GM12878 (cell line): ENCODE measurements around the gene C1orf21. TPM values are rescaled to one million over a fixed set of nuclear protein-coding genes. Genes with fewer than 3 reads are reported as not detected.
A peak's percentile ranks its signal among the peaks of the same experiment; 100 is the strongest.

Source experiments
- ATAC-seq: fragments of 200-7000 bp; cut with Tn5 transposase; 3 replicates; pipeline ENCODE4 v1.9.1; 2020; ENCODE audit warnings: mild to moderate bottlenecking, moderate library complexity
- BruUV-seq: library from RNA; stranded (reverse); fragments of 400-500 nt; replicated peaks from 2 replicates; lab custom pipeline; 2021; lab: Mats Ljungman, UMichigan
- CTCF ChIA-PET: fragments of 300-600 bp; sonication (Branson Sonifier 250); formaldehyde crosslinking; extraction: SDS; loops from one replicate; lab custom pipeline; 2021; ENCODE audit warnings: inconsistent platforms; lab: Yijun Ruan, JAX
- POLR2A ChIA-PET: fragments of 350-600 bp; formaldehyde crosslinking; extraction: SDS; loops from one replicate; lab custom pipeline; 2021; ENCODE audit warnings: inconsistent platforms; lab: Charles Lee
- RAD21 ChIA-PET: fragments of 300-600 bp; sonication (Branson Sonifier 250); formaldehyde crosslinking; loops from one replicate; lab custom pipeline; 2023; ENCODE audit warnings: antibody characterized with exemption; ENCODE audit not compliant: unreplicated experiment; lab: Charles Lee
- SMC1A ChIA-PET: fragments of 300-600 bp; sonication (Branson Sonifier 250); formaldehyde crosslinking; loops from one replicate; lab custom pipeline; 2023; ENCODE audit not compliant: unreplicated experiment, uncharacterized antibody; lab: Charles Lee
- DNase-seq: peaks from one replicate; pipeline ENCODE4 v3.0.0-alpha.2; 2011; ENCODE audit warnings: low read depth, low spot score
- FAIRE-seq: peaks from 3 replicates; lab custom pipeline; 2011; peaks lifted over from hg19 to GRCh38; lab: Jason Lieb, UNC
- H2AFZ ChIP-seq: 2 replicates; pipeline ENCODE4 v1.6.0; 2011; ENCODE audit warnings: low read depth, low read length, control low read depth; ENCODE audit not compliant: control insufficient read depth
- H3K27ac ChIP-seq: 2 replicates; pipeline ENCODE4 v1.5.1; 2011; ENCODE audit warnings: control low read depth; ENCODE audit not compliant: control insufficient read depth, insufficient read depth
- H3K27me3 ChIP-seq, 2 experiments: replicated peaks in 1 of 2; 2 replicates each; pipeline versions ENCODE4 v1.6.0 to v1.6.1; 2011; ENCODE audit warnings: low read length in 1 of 2; ENCODE audit not compliant: control insufficient read depth in 2 of 2, insufficient read depth in 2 of 2
- H3K36me3 ChIP-seq, 2 experiments: 2 replicates each; pipeline ENCODE4 v1.5.1; 2011; ENCODE audit warnings: low read length in 1 of 2; ENCODE audit not compliant: control insufficient read depth in 2 of 2, insufficient read depth in 2 of 2
- H3K4me1 ChIP-seq: 2 replicates; pipeline ENCODE4 v1.6.1; 2011; ENCODE audit warnings: mild to moderate bottlenecking, low read length, moderate library complexity, mixed read lengths; ENCODE audit not compliant: control insufficient read depth, insufficient read depth
- H3K4me2 ChIP-seq: 2 replicates; pipeline ENCODE4 v1.6.0; 2011; ENCODE audit warnings: control low read depth; ENCODE audit not compliant: control insufficient read depth, insufficient read depth
- H3K4me3 ChIP-seq: fragments of 200-600 bp; sonication (generic); 2 replicates; pipeline ENCODE4 v1.5.1; 2016
- H3K79me2 ChIP-seq: 2 replicates; pipeline ENCODE4 v1.6.0; 2011; ENCODE audit warnings: low read length; ENCODE audit not compliant: control insufficient read depth, insufficient read depth
- H3K9ac ChIP-seq: 2 replicates; pipeline ENCODE4 v1.8.0; 2011; ENCODE audit warnings: low read length, control low read depth, mixed read lengths; ENCODE audit not compliant: control insufficient read depth, insufficient read depth
- H3K9me3 ChIP-seq: replicated peaks from 3 replicates; pipeline ENCODE4 v1.5.1; 2011; ENCODE audit warnings: mild to moderate bottlenecking, low read length; ENCODE audit not compliant: control insufficient read depth, insufficient read depth
- H4K20me1 ChIP-seq: 2 replicates; pipeline ENCODE4 v1.6.0; 2011; ENCODE audit not compliant: control insufficient read depth, insufficient read depth
- CREB1 ChIP-seq: IDR thresholded peaks from 2 replicates; pipeline ENCODE4 v1.6.1; 2012; ENCODE audit warnings: low read depth, mild to moderate bottlenecking, inconsistent platforms
- E4F1 ChIP-seq: fragments of 450-650 bp; IDR thresholded peaks from 2 replicates; pipeline ENCODE4 v1.6.1; 2018; ENCODE audit warnings: borderline replicate concordance, mild to moderate bottlenecking; ENCODE audit not compliant: partially characterized antibody
- EP300 ChIP-seq, 2 experiments: fragments of 150-350 bp in 1 of 2; IDR thresholded peaks; 2 replicates each; pipeline ENCODE4 v1.6.1; 2011 to 2012; ENCODE audit warnings: low read depth in 2 of 2, low read length in 2 of 2, borderline replicate concordance in 1 of 2, improper control_type of control experiment in 1 of 2, inconsistent platforms in 1 of 2; ENCODE audit not compliant: control insufficient read depth in 1 of 2
- JUND ChIP-seq: IDR thresholded peaks from 2 replicates; pipeline ENCODE4 v1.6.1; 2012; ENCODE audit warnings: low read depth, mild to moderate bottlenecking, low read length, improper control_type of control experiment, moderate library complexity
- NFYB ChIP-seq: IDR thresholded peaks from 2 replicates; pipeline ENCODE4 v1.6.1; 2011; ENCODE audit warnings: low read depth, mild to moderate bottlenecking, low read length, improper control_type of control experiment, moderate library complexity; ENCODE audit not compliant: insufficient read depth
- POLR2A ChIP-seq: IDR thresholded peaks from 2 replicates; pipeline ENCODE4 v1.6.1; 2011; ENCODE audit warnings: low read depth, mild to moderate bottlenecking, low read length
- RB1 ChIP-seq: fragments of 450-650 bp; formaldehyde crosslinking; IDR thresholded peaks from 2 replicates; pipeline ENCODE4 v1.6.1; 2017; ENCODE audit warnings: mild to moderate bottlenecking, borderline replicate concordance
- SMAD1 ChIP-seq: fragments of 450-650 bp; IDR thresholded peaks from 2 replicates; pipeline ENCODE4 v1.6.1; 2018; ENCODE audit warnings: mild to moderate bottlenecking, low read depth; ENCODE audit not compliant: partially characterized antibody
- STAT1 ChIP-seq: fragments of 450-650 bp; conservative IDR thresholded peaks from 2 replicates; pipeline ENCODE4 v1.6.1; 2014; ENCODE audit warnings: antibody characterized with exemption, mild to moderate bottlenecking
- TARDBP ChIP-seq: IDR thresholded peaks from 2 replicates; pipeline ENCODE4 v1.6.1; 2016; ENCODE audit warnings: borderline replicate concordance
- TBL1XR1 ChIP-seq: IDR thresholded peaks from 2 replicates; pipeline ENCODE4 v1.6.1; 2012; ENCODE audit warnings: low read depth, low read length, improper control_type of control experiment
- WGBS: methylation state at CpG from one replicate; pipeline ENCODE4 v1.1.6; 2016; ENCODE audit warnings: low lambda C conversion rate; ENCODE audit not compliant: insufficient replicate concordance, insufficient coverage; ENCODE audit errors: missing lambda C conversion rate; 5-methylcytosine and 5-hydroxymethylcytosine counted together
- in situ Hi-C: fragments of 300-500 bp; cut with MboI; formaldehyde crosslinking; loops from 9 replicates; pipeline ENCODE4 v1.14.3; 2018; ENCODE audit warnings: mixed read lengths
- intact Hi-C: fragments of 100-400 bp; cut with micrococcal nuclease; formaldehyde crosslinking; loops from one replicate; pipeline ENCODE4 v1.14.2; 2022; ENCODE audit not compliant: unreplicated experiment
- polyA plus RNA-seq, 11 experiments: library from polyadenylated mRNA; depleted of rRNA in 4 of 11; unstranded in 6 of 11; stranded (reverse) in 5 of 11; fragments of >200 nt; fragmentation: Nextera tagmentation in 4 of 11; fragmentation: Illumina TruSeq in 1 of 11; extraction: Ambion mirVana in 4 of 11; extraction: Trizol in 1 of 11; gene quantifications; 1 replicate in 1 of 11; 2 replicates in 10 of 11; pipeline versions ENCODE4 v1.2.1 to v1.2.3, GENCODE V29; 2011 to 2016; ENCODE audit warnings: inconsistent platforms in 2 of 11, missing spikeins in 2 of 11, low read depth in 1 of 11
- total RNA-seq, 4 experiments: library from RNA; depleted of rRNA in 3 of 4; stranded (reverse); fragments of >200 nt in 3 of 4; fragmentation: Illumina TruSeq in 1 of 4; extraction: Trizol in 1 of 4; gene quantifications; 2 replicates each; pipeline versions ENCODE4 v1.2.1 to v1.2.3, GENCODE V29; 2013 to 2021

C1orf21 gene
- total and polyA plus RNA-seq, 10 of the 15 experiments (the other 5 are each of a cell fraction or from before 2014, with no cell fraction given): 0.03 to 1.6 (median 0.17) TPM; not detected in 3

- peak; percentile 13 for FAIRE-seq
- WGBS: 55% methylated on average over 17 of the region's 17 CpGs
- TF ChIP-seq RB1 (no peak), TARDBP (no peak), NFYB (no peak), E4F1 (no peak), TBL1XR1 (no peak), POLR2A (no peak), CREB1 (no peak), EP300 (IDR thresholded peaks at IDR 0.05; ENCODE audit: borderline replicate concordance in 1 of 2, control insufficient read depth in 1 of 2, low read depth in 2 of 2, low read length in 2 of 2) (no peak), SMAD1 (no peak), JUND (no peak), STAT1 (no peak)
- H3K4me1 ChIP-seq: no peaks in the 10 kb centered on the region; the same call in 1 of the 2 replicates
- intact Hi-C loops (no loop called here), in situ Hi-C loops (no loop called here)
- H3K36me3 ChIP-seq: no peaks in the 10 kb centered on the region
- peak overlapping the region; percentile 76 for H3K4me2 ChIP-seq
- peak overlapping the region; percentile 81 for H3K4me3 ChIP-seq
- peaks cover 4 to 13% of the 10 kb centered on the region in 2 experiments for H3K27me3 ChIP-seq
- no peaks in the 10 kb centered on the region for H3K79me2 ChIP-seq
- H3K9me3 ChIP-seq: no peaks in the 10 kb centered on the region
- no peaks in the 10 kb centered on the region for H4K20me1 ChIP-seq
- RAD21 ChIA-PET: no interaction called here
- SMC1A ChIA-PET: no interaction called here
- CTCF ChIA-PET: no interaction called here
- POLR2A ChIA-PET: no interaction called here
- ATAC-seq: no peak
- peak overlapping the region; percentile 62 for H2AFZ ChIP-seq
- H3K9ac ChIP-seq: peak overlapping the region; percentile 14
- DNase-seq: no peak
- no peak overlapping the region for H3K27ac ChIP-seq
- BruUV-seq: no TSS peak
Observed at GRCh38 chr1:184385865-184386311, 941 bp upstream of the C1orf21 start.
